Thoracic aorta (tissue), 2 donors: Measurements from ENCODE around the gene TMEM89. TPM values are rescaled to one million over a fixed set of nuclear protein-coding genes. Genes with fewer than 3 reads are reported as not detected.
A peak's percentile ranks its signal among the peaks of the same experiment; 100 is the strongest.

Experiments
- ATAC-seq: fragments of 150-250 bp; one replicate; pipeline ENCODE4 v1.8.0; 2017; ENCODE audit warnings: low read depth; ENCODE audit not compliant: insufficient number of reproducible peaks, low FRiP score
- DNase-seq: peaks from one replicate; pipeline ENCODE4 v3.0.0-alpha.2; 2020; ENCODE audit warnings: low spot score
- H3K27ac ChIP-seq, 2 donors: fragments of 200-600 bp; sonication (generic); 1 replicate in 1 of 2; 2 replicates in 1 of 2; pipeline ENCODE4 v1.5.1; 2016; ENCODE audit warnings: mild to moderate bottlenecking in 2 of 2, moderate library complexity in 2 of 2
- H3K27me3 ChIP-seq: fragments of 200-600 bp; sonication (generic); replicated peaks from 2 replicates; pipeline ENCODE4 v1.6.0; 2016; ENCODE audit warnings: mild to moderate bottlenecking; ENCODE audit not compliant: insufficient read depth
- H3K36me3 ChIP-seq: fragments of 200-600 bp; sonication (generic); one replicate; pipeline ENCODE4 v1.5.1; 2016
- H3K4me1 ChIP-seq, 2 donors: fragments of 200-600 bp; sonication (generic); 1 replicate in 1 of 2; 2 replicates in 1 of 2; pipeline versions ENCODE4 v1.5.1 to v1.6.0; 2016; ENCODE audit warnings: low read depth in 2 of 2, mild to moderate bottlenecking in 1 of 2; ENCODE audit not compliant: control insufficient read depth in 1 of 2
- H3K4me3 ChIP-seq: fragments of 200-600 bp; sonication (generic); 2 replicates; pipeline ENCODE4 v1.5.1; 2016; ENCODE audit warnings: mild to moderate bottlenecking
- H3K9me3 ChIP-seq: fragments of 200-600 bp; sonication (generic); 2 replicates; pipeline ENCODE4 v1.5.1; 2016
- total RNA-seq, 2 donors: library from RNA; depleted of rRNA; stranded (reverse); fragments of >200 nt; gene quantifications; one replicate each; pipeline versions ENCODE4 v1.1.0 to v1.2.3, GENCODE V29; 2016
- TF ChIP-seq, protein P1 (sequence below): fragments of 200-600 bp; sonication (generic); IDR thresholded peaks from one replicate; pipeline ENCODE4 v1.5.1; 2019; ENCODE audit warnings: antibody characterized with exemption

TMEM89 gene
- total RNA-seq, 2 donors from 2014 or later, result 8.0 TPM; not detected in 1

DNA sequence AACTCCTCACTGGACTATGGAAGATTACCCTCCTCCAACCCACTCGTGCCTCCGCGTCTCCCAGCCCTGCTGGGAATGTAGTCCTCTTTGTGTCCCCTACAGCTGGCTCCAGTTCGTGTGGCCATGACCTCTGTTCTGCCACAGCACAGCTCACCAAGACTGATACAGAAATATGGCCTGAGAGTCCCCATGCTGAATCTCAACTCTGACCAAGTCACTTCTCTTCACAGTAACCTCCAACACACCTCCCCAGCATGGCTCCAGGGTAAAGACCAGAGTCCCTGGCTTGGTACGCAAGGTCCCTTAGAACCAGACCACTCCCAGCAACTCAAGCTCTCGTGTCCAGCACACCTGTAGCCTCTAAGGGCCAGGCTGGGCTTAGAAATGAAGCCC lies 24.2 kb downstream of the TMEM89 start:
- TF ChIP-seq, protein P1, sequence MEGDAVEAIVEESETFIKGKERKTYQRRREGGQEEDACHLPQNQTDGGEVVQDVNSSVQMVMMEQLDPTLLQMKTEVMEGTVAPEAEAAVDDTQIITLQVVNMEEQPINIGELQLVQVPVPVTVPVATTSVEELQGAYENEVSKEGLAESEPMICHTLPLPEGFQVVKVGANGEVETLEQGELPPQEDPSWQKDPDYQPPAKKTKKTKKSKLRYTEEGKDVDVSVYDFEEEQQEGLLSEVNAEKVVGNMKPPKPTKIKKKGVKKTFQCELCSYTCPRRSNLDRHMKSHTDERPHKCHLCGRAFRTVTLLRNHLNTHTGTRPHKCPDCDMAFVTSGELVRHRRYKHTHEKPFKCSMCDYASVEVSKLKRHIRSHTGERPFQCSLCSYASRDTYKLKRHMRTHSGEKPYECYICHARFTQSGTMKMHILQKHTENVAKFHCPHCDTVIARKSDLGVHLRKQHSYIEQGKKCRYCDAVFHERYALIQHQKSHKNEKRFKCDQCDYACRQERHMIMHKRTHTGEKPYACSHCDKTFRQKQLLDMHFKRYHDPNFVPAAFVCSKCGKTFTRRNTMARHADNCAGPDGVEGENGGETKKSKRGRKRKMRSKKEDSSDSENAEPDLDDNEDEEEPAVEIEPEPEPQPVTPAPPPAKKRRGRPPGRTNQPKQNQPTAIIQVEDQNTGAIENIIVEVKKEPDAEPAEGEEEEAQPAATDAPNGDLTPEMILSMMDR, result no peak
- H3K36me3 ChIP-seq, result peaks cover 24% of the 10 kb centered on the region
- no peak overlapping the region for H3K4me3 ChIP-seq
- peaks cover 31 to 73% of the 10 kb centered on the region in 2 donors for H3K4me1 ChIP-seq
- peak overlapping the region; percentile 90 to 93 for H3K27ac ChIP-seq
- H3K9me3 ChIP-seq, result no peaks in the 10 kb centered on the region
- no peak for DNase-seq
- ATAC-seq, result no peak
- H3K27me3 ChIP-seq, result no peaks in the 10 kb centered on the region

GRCh38 chr3:48596676-48597407 lies 24.7 kb downstream of the TMEM89 start:
- H3K4me3 ChIP-seq, result no peak overlapping the region
- TF ChIP-seq, protein P1, result no peak
- H3K27ac ChIP-seq, result peak overlapping the region; percentile 90 to 93
- ATAC-seq (no peak), DNase-seq (no peak)
- no peaks in the 10 kb centered on the region for H3K27me3 ChIP-seq
- peaks cover 19% of the 10 kb centered on the region for H3K36me3 ChIP-seq
- H3K9me3 ChIP-seq, result no peaks in the 10 kb centered on the region
- H3K4me1 ChIP-seq, result peaks cover 31 to 73% of the 10 kb centered on the region in 2 donors

DNA sequence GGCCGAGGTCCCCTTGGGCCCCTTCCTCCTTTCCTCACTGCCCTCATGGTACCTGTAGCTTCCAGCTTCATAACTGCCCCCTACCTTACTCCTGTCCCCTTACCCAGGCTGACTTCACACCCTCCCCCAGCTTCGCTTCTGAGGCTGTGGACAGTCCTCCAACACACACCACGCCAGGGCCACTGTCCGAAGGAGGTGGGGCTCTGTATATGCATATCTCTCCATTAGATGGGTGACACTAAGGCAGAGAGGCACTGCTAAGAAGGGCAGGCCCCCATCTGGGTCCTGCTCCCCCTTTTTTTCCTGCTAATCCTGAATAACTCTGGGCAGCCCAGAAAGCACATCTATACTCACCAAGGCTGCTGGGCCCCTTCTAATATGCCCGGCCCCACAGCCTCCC lies 25.4 kb downstream of the TMEM89 start:
- TF ChIP-seq, protein P1, result no peak
- ATAC-seq (no peak), DNase-seq (no peak)
- Histone ChIP-seq H3K27me3 (no peaks in the 10 kb centered on the region), H3K9me3 (no peaks in the 10 kb centered on the region), H3K4me1 (peaks cover 31 to 72% of the 10 kb centered on the region in 2 donors), H3K27ac (peak overlapping the region; percentile 30 to 93), H3K4me3 (no peak overlapping the region), H3K36me3 (peaks cover 13% of the 10 kb centered on the region)

DNA sequence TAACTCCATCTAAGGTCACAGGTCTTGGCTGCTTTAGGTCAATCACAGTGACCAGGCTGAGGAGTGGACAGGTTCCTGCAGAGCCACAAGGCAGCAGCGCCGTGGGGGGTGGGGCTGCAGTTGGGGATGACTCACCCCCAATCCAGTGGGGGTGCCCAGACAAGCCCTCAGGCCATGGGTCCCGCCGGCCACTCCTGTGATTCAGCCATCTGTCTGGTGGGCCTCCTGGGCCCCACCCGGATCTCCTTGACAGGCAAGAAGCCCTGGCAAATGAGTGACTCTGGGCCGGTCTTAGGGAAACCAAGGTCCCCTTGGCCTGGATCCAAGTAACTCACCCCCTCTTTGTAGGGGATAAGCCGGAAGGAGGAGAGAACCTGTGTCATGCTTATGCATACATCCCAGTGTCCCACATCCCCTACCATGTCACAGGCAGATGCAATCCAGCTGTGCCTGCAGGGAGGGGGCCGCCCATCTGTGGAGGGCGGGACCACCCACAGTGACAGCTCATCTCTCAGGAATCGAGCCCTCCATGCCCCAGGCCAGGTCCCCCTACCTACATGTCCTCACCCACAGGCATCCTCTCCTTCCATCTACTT lies 25.9 kb downstream of the TMEM89 start:
- H3K9me3 ChIP-seq, result no peaks in the 10 kb centered on the region
- TF ChIP-seq, protein P1, result no peak
- H3K27ac ChIP-seq, result peak overlapping the region; percentile 30 to 93
- H3K36me3 ChIP-seq, result peaks cover 8% of the 10 kb centered on the region
- peaks cover 31 to 66% of the 10 kb centered on the region in 2 donors for H3K4me1 ChIP-seq
- no peaks in the 10 kb centered on the region for H3K27me3 ChIP-seq
- DNase-seq (peak; percentile 58), ATAC-seq (peak; percentile 0)
- H3K4me3 ChIP-seq, result peak overlapping the region; percentile 73

DNA sequence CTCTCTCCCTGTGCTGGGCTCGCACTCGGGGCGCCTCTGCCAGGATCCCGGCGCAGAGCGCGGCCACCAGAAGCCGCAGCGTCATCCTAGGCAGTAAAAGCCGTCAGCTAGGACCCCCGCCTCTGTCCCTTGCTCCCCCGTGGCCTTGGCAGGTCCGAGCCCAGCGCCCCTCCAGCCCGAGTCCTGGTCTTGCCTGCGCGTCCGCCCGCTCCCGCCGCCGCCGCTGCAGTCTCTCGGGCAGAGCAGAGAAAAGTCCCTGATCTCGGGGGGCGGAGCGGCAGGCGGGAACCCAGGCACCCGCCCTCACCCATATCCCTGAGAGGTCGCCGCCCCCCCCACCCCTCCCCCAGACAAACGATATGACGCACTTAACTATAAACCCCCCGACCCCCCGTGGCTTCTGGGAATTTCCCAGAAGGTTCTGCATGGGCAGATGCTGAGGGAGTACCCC lies 26.5 kb downstream of the TMEM89 start, which contains the start of gene COL7A1:
COL7A1 (minus strand) TSS at position 255 of the 451 bp plus-strand sequence; CDS start at position 85, 170 bp downstream.
- Histone ChIP-seq H3K27me3 (no peaks in the 10 kb centered on the region), H3K36me3 (peaks cover 2% of the 10 kb centered on the region), H3K27ac (peak within 1 kb of the TSS; percentile 30 to 93), H3K9me3 (no peaks in the 10 kb centered on the region), H3K4me1 (peaks cover 31 to 61% of the 10 kb centered on the region in 2 donors), H3K4me3 (peak within 1 kb of the TSS; percentile 73)
- no peak for DNase-seq
- peak; percentile 1 for ATAC-seq
- TF ChIP-seq, protein P1, result no peak
